VCaP (cell line): Measurements from ENCODE around the gene MAP2K3.

Experiments used
- H3K27ac ChIP-seq: fragments of 450-650 bp; 2 replicates; pipeline ENCODE4 v1.5.1; 2017
- CTCF ChIP-seq: fragments of 450-650 bp; conservative IDR thresholded peaks from 2 replicates; pipeline ENCODE4 v1.5.1; 2017; ENCODE audit warnings: mild to moderate bottlenecking, moderate library complexity

The MAP2K3 gene

GRCh38 chr17:21242780-21243515, 41.6 kb upstream of the MAP2K3 start:
- TF ChIP-seq CTCF = no peak

GRCh38 chr17:21243516-21244303, 40.8 kb upstream of the MAP2K3 start:
- no peak overlapping the region for H3K27ac ChIP-seq
- no peak for TF ChIP-seq CTCF

More at GRCh38 chr17:21242780-21243515, 41.6 kb upstream of the MAP2K3 start:
- H3K27ac ChIP-seq = no peak overlapping the region

- H3K27ac ChIP-seq = no peak overlapping the region
- TF ChIP-seq CTCF = no peak
These were observed 38.8 kb upstream of the MAP2K3 start for GRCh38 chr17:21245639-21246084.

- TF ChIP-seq CTCF = no peak
- no peak overlapping the region for H3K27ac ChIP-seq
These were observed 37.8 kb upstream of the MAP2K3 start for GRCh38 chr17:21246698-21247097.

GRCh38 chr17:21247552-21248258, 36.8 kb upstream of the MAP2K3 start:
- no peak for TF ChIP-seq CTCF

GRCh38 chr17:21248500-21248899, 36.0 kb upstream of the MAP2K3 start:
- no peak for TF ChIP-seq CTCF
- H3K27ac ChIP-seq = no peak overlapping the region

More at GRCh38 chr17:21247552-21248258, 36.8 kb upstream of the MAP2K3 start:
- H3K27ac ChIP-seq = no peak overlapping the region
